OCI-LY7 (cell line): Measurements from ENCODE around the gene TBC1D19. TPM values are rescaled to one million over a fixed set of nuclear protein-coding genes. Genes with fewer than 3 reads are reported as not detected.

Source experiments
- BruUV-seq: library from RNA; stranded (reverse); fragments of 400-500 nt; replicated peaks from 2 replicates; lab custom pipeline; 2021; lab: Mats Ljungman, UMichigan
- CTCF ChIA-PET: fragments of 300-600 bp; sonication (Branson Sonifier 250); formaldehyde crosslinking; loops from one replicate; lab custom pipeline; 2022; ENCODE audit warnings: antibody characterized with exemption; ENCODE audit not compliant: unreplicated experiment; lab: Charles Lee
- POLR2A ChIA-PET: fragments of 300-600 bp; sonication (Branson Sonifier 250); formaldehyde crosslinking; loops from one replicate; lab custom pipeline; 2022; ENCODE audit warnings: antibody characterized with exemption; lab: Charles Lee
- DNase-seq: peaks from one replicate; pipeline ENCODE4 v3.0.0-alpha.2; 2015; ENCODE audit warnings: low spot score
- H2AFZ ChIP-seq: fragments of 200-600 bp; sonication (generic), shearing (Covaris generic); 2 replicates; pipeline ENCODE4 v1.6.1; 2014; ENCODE audit warnings: mild to moderate bottlenecking, antibody characterized with exemption, low read length, moderate library complexity
- H3K27ac ChIP-seq: fragments of 200-600 bp; sonication (generic); 2 replicates; pipeline ENCODE4 v1.5.1; 2014; ENCODE audit warnings: mixed run types, low read depth, mild to moderate bottlenecking, moderate library complexity, low read length, inconsistent platforms; ENCODE audit not compliant: poor library complexity, severe bottlenecking
- H3K36me3 ChIP-seq: fragments of 200-600 bp; sonication (generic); 2 replicates; pipeline ENCODE4 v1.6.1; 2014; ENCODE audit warnings: mild to moderate bottlenecking, antibody characterized with exemption, low read length, moderate library complexity, mixed read lengths; ENCODE audit not compliant: insufficient read depth
- H3K4me1 ChIP-seq: fragments of 200-600 bp; sonication (generic); 2 replicates; pipeline ENCODE4 v1.5.1; 2014; ENCODE audit warnings: mild to moderate bottlenecking, low read length; ENCODE audit not compliant: insufficient read depth, poor library complexity, severe bottlenecking
- H3K4me2 ChIP-seq: fragments of 200-600 bp; sonication (generic); 2 replicates; pipeline ENCODE4 v1.6.1; 2014; ENCODE audit warnings: mild to moderate bottlenecking, low read length
- H3K4me3 ChIP-seq: fragments of 200-600 bp; sonication (generic); 2 replicates; pipeline ENCODE4 v1.5.1; 2014; ENCODE audit warnings: mild to moderate bottlenecking, low read depth, low read length; ENCODE audit not compliant: poor library complexity, severe bottlenecking
- H3K79me2 ChIP-seq: fragments of 200-600 bp; sonication (generic); 2 replicates; pipeline ENCODE4 v1.6.1; 2016; ENCODE audit warnings: low read depth, mild to moderate bottlenecking, low read length, moderate library complexity, mixed read lengths; ENCODE audit not compliant: insufficient read depth
- H3K9me2 ChIP-seq: fragments of 200-600 bp; sonication (generic); 2 replicates; pipeline ENCODE4 v1.6.1; 2016; ENCODE audit warnings: mild to moderate bottlenecking, low read length, mixed read lengths; ENCODE audit not compliant: insufficient read depth
- H3K9me3 ChIP-seq: fragments of 200-600 bp; sonication (generic); 2 replicates; pipeline ENCODE4 v1.6.1; 2014; ENCODE audit warnings: mild to moderate bottlenecking, mixed run types, low read length, mixed read lengths
- H4K20me1 ChIP-seq: fragments of 200-600 bp; sonication (generic); 2 replicates; pipeline ENCODE4 v1.6.1; 2014; ENCODE audit warnings: mild to moderate bottlenecking, antibody characterized with exemption, low read length, moderate library complexity, mixed read lengths; ENCODE audit not compliant: insufficient read depth
- EZH2phosphoT487 ChIP-seq: fragments of 200-600 bp; sonication (generic); IDR thresholded peaks from 2 replicates; pipeline ENCODE4 v1.6.1; 2018; ENCODE audit warnings: low read depth, borderline replicate concordance, mild to moderate bottlenecking, mixed run types, antibody characterized with exemption, low read length, moderate library complexity, mixed read lengths
- intact Hi-C: fragments of 100-400 bp; cut with micrococcal nuclease; formaldehyde crosslinking; loops from one replicate; pipeline ENCODE4 v1.10.0; 2022; ENCODE audit not compliant: unreplicated experiment
- total RNA-seq, 2 experiments: library from RNA; depleted of rRNA in 1 of 2; stranded (reverse); fragments of >200 nt in 1 of 2; shearing (Covaris generic) in 1 of 2; gene quantifications; 2 replicates each; pipeline ENCODE4 v1.2.3, GENCODE V29; 2014 to 2022
- TF ChIP-seq, protein P1 (sequence below): fragments of 200-600 bp; sonication (generic); conservative IDR thresholded peaks from 2 replicates; pipeline ENCODE4 v1.5.1; 2014; ENCODE audit warnings: mild to moderate bottlenecking, antibody characterized with exemption, low read length, moderate library complexity, mixed read lengths

The TBC1D19 gene
- total RNA-seq, 2 experiments from 2014 or later = 10.1 to 11.0 TPM

GRCh38 chr4:26700110-26700509, 116.2 kb downstream of the TBC1D19 start:
- Histone ChIP-seq H2AFZ (no peak overlapping the region), H4K20me1 (no peaks in the 10 kb centered on the region), H3K79me2 (no peaks in the 10 kb centered on the region), H3K4me2 (no peak overlapping the region), H3K27ac (no peak overlapping the region), H3K9me3 (no peaks in the 10 kb centered on the region), H3K36me3 (no peaks in the 10 kb centered on the region), H3K4me3 (no peak overlapping the region), H3K4me1 (no peaks in the 10 kb centered on the region), H3K9me2 (no peaks in the 10 kb centered on the region)
- ChIA-PET CTCF (no interaction called here), POLR2A (no interaction called here)
- no peak for TF ChIP-seq EZH2phosphoT487
- TF ChIP-seq, protein P1, sequence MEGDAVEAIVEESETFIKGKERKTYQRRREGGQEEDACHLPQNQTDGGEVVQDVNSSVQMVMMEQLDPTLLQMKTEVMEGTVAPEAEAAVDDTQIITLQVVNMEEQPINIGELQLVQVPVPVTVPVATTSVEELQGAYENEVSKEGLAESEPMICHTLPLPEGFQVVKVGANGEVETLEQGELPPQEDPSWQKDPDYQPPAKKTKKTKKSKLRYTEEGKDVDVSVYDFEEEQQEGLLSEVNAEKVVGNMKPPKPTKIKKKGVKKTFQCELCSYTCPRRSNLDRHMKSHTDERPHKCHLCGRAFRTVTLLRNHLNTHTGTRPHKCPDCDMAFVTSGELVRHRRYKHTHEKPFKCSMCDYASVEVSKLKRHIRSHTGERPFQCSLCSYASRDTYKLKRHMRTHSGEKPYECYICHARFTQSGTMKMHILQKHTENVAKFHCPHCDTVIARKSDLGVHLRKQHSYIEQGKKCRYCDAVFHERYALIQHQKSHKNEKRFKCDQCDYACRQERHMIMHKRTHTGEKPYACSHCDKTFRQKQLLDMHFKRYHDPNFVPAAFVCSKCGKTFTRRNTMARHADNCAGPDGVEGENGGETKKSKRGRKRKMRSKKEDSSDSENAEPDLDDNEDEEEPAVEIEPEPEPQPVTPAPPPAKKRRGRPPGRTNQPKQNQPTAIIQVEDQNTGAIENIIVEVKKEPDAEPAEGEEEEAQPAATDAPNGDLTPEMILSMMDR = no peak
- BruUV-seq = no TSS peak
- no peak for DNase-seq
- intact Hi-C loops = no loop called here

GRCh38 chr4:26701095-26701494, 117.2 kb downstream of the TBC1D19 start:
- H2AFZ ChIP-seq = no peak overlapping the region
- no TSS peak for BruUV-seq
- H3K4me2 ChIP-seq = no peak overlapping the region
- no peak overlapping the region for H3K27ac ChIP-seq
- CTCF ChIA-PET = no interaction called here
- no peaks in the 10 kb centered on the region for H3K79me2 ChIP-seq
- POLR2A ChIA-PET = no interaction called here
- TF ChIP-seq EZH2phosphoT487 = no peak
- TF ChIP-seq, protein P1 = no peak
- no peak overlapping the region for H3K4me3 ChIP-seq
- H3K36me3 ChIP-seq = no peaks in the 10 kb centered on the region
- DNase-seq = no peak
- no peaks in the 10 kb centered on the region for H4K20me1 ChIP-seq
- no peaks in the 10 kb centered on the region for H3K4me1 ChIP-seq
- H3K9me3 ChIP-seq = no peaks in the 10 kb centered on the region
- H3K9me2 ChIP-seq = no peaks in the 10 kb centered on the region
- intact Hi-C loops = no loop called here

GRCh38 chr4:26701786-26702227, 117.9 kb downstream of the TBC1D19 start:
- POLR2A ChIA-PET = no interaction called here
- no peaks in the 10 kb centered on the region for H4K20me1 ChIP-seq
- no TSS peak for BruUV-seq

More at GRCh38 chr4:26701786-26702227, 117.9 kb downstream of the TBC1D19 start:
- TF ChIP-seq EZH2phosphoT487 = no peak
- TF ChIP-seq, protein P1 = no peak
- no peak overlapping the region for H2AFZ ChIP-seq
- H3K4me2 ChIP-seq = no peak overlapping the region
- intact Hi-C loops = no loop called here
- no peak for DNase-seq
- CTCF ChIA-PET = no interaction called here
- H3K36me3 ChIP-seq = no peaks in the 10 kb centered on the region
- no peaks in the 10 kb centered on the region for H3K79me2 ChIP-seq
- no peak overlapping the region for H3K4me3 ChIP-seq
- H3K4me1 ChIP-seq = no peaks in the 10 kb centered on the region
- H3K27ac ChIP-seq = no peak overlapping the region
- no peaks in the 10 kb centered on the region for H3K9me2 ChIP-seq
- no peaks in the 10 kb centered on the region for H3K9me3 ChIP-seq
